Mononuclear cell (primary cell): ENCODE data around the gene ECE1. TPM values are rescaled to one million over a fixed set of nuclear protein-coding genes. Genes with fewer than 3 reads are reported as not detected.

Source experiments
- H3K27me3 ChIP-seq: 2 replicates; pipeline ENCODE4 v1.6.0; 2011; ENCODE audit warnings: low read length, control low read depth; ENCODE audit not compliant: insufficient read depth
- H3K4me1 ChIP-seq: 2 replicates; pipeline ENCODE4 v1.5.1; 2011; ENCODE audit warnings: mild to moderate bottlenecking, low read length, control low read depth; ENCODE audit not compliant: insufficient read depth
- H3K4me3 ChIP-seq: 2 replicates; pipeline ENCODE4 v1.5.1; 2011; ENCODE audit warnings: mild to moderate bottlenecking, low read length, moderate library complexity
- H3K9me3 ChIP-seq: 2 replicates; pipeline ENCODE4 v1.5.1; 2011; ENCODE audit warnings: low read depth, mild to moderate bottlenecking, control low read depth, low read length
- total RNA-seq: library from RNA; depleted of rRNA; stranded (reverse); fragments of >200 nt; gene quantifications from one replicate; pipeline ENCODE4 v1.2.3, GENCODE V29; 2012

The ECE1 gene
- total RNA-seq, 1 donor = 72.4 TPM

DNA sequence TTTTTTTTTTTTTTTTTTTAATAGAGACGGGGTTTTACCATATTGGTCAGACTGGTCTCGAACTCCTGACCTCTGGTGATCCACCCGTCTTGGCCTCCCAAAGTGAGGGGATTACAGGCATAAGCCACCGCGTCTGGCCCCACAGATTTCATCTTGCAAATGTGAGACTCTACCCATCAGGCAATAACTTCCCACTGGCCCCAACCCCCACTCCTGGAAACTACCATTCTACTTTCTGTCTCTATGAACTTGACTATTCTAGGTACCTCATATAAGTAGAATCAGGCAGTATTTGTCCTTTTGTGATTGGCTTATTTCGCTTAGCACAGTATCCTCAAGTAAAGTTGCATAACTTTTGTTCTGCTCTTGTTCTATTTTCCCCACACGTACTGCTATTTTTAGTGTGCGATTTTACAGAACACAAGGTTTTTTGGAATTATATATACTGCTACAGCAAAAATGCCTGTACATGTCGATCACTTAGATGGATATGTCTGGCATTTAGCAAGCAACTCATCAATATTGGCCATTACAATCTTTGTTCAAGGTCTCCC is 40.2 kb downstream of the ECE1 start:
- Histone ChIP-seq H3K4me1 (peaks cover 5% of the 10 kb centered on the region), H3K27me3 (no peaks in the 10 kb centered on the region), H3K4me3 (no peak overlapping the region), H3K9me3 (no peaks in the 10 kb centered on the region)

DNA sequence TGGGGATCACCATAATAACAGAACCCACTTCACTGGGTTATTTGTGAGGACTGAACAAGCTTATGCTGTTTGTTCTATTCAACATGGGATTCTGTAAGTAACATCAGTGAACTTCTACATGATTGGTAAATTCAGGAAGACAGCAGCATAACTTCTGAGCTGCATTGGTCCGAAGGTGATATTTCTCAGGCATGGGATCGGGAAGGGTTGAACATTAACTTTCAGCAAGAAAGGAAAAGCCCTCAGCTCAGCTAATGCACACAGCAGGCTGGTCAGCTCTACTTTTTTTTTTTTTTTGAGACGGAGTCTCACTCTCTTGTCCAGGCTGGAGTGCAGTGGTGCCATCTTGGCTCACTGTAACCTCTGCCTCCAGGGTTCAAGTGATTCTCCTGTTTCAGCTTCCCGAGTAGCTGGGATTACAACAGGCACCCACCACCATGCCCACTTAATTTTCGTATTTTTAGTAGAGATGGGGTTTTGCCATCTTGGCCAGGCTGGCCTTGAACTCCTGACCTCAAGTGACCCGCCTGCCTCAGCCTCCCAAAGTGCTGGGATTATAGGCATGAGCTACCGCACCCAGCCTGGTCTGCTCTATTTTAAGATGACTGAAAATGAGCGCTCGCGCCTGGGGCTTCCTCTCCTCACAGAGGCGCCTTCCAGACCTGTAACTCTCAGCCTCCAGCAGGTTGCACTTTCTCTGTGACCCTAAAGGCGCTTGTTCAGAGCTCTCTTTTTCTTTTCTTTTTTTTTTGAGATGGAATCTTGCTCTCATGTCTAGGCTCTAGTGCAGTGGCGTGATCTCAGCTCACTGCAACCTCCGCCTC is 42.2 kb downstream of the ECE1 start:
- H3K4me1 ChIP-seq = no peaks in the 10 kb centered on the region
- H3K4me3 ChIP-seq = no peak overlapping the region
- H3K27me3 ChIP-seq = no peaks in the 10 kb centered on the region
- no peaks in the 10 kb centered on the region for H3K9me3 ChIP-seq

DNA sequence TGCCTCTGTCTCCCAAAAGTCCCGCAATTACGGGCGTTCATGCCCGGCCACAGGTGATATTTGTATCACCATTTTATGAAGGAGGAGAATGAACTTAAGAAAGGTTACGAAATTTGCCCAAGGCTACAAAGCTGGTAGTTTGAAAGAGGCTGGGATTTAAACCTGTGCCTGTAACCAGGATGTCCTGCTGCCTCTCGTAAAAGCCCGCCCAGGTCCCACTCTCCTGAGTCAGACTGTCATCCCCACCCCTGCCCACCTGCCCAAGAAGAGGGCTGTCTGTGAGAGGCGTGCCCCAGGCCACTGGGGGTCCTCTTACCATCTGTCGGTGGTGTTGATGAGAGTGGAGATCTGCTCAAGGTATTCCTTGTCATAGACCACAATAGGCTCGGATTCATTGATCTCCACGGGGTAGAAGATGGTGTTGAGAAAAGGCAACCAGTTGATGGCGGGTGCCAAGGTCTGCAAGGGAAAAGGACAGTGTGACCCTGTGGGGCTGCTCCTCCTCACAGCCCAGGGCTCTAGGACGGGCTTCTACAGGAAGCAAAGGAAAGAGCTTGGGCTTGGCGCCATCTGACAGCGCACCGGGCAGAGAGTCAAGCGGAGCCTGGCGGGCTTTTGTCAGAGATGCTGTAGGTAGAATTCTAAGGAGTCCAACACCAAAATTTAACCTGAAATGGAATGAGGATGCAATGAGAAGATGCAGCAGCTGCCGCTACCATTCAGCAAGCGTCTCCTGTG is 43.2 kb downstream of the ECE1 start:
- Histone ChIP-seq H3K9me3 (no peaks in the 10 kb centered on the region), H3K27me3 (no peaks in the 10 kb centered on the region), H3K4me3 (no peak overlapping the region), H3K4me1 (no peaks in the 10 kb centered on the region)

DNA sequence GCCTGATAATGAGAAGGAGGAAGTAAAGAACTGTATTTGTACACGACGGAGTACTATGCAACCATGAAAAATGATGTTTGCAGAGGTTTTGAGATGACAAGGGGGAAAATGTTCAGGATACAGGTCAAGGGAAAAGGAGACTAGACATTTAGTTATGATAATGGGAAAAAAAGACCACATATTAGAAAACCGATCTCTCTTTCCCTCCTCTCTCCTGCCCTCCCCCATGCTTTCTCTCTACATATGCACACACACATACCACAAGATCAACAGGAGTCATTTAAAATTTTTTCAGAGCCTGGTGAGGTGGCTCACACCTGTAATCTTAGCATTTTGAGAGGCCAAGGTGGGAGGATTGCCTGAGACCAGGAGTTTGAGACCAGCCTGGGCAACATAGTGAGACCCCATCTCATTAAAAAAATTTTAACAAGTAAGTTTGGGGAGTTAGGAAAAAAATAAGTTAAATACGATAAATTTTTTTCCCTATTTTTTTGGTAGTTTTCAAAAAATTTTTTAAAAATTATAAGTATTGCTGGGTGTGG is 44.5 kb downstream of the ECE1 start:
- Histone ChIP-seq H3K4me1 (no peaks in the 10 kb centered on the region), H3K9me3 (no peaks in the 10 kb centered on the region), H3K27me3 (no peaks in the 10 kb centered on the region), H3K4me3 (no peak overlapping the region)

DNA sequence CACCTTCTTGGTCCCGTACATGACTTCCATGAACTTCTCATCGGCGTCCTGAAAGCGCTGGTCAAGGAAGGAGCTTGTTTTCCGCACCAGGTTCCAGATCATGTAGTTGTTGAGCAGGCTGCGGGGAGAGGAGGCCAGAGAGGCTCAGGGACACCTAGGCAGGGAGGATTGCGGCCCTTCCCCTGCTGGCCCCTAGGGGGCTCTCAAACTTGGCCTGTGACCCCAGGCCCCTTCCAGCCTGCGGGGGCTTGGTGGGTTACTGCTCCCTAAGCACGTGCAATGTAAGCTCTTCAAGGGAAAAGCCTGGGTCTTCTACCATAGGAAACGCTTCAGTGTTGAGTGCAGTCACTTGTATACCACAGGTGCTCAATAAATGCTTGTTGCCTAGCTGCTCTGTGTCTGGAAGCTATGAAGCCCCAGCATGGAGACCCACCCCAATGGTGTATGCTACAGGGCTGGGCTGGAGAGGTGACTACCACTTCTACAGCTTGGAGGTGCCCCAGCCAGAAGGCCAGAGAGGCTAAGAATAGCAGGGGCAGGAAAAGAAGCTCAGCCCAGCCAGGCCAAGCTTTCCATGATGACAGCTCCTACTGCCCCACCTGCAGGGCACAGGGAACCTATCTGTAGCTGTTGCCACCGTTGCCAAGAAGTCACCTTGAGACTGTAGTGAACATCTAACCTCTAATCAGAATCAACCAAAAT is 45.1 kb downstream of the ECE1 start:
- H3K4me1 ChIP-seq = no peaks in the 10 kb centered on the region
- H3K4me3 ChIP-seq = no peak overlapping the region
- H3K9me3 ChIP-seq = no peaks in the 10 kb centered on the region
- no peaks in the 10 kb centered on the region for H3K27me3 ChIP-seq

DNA sequence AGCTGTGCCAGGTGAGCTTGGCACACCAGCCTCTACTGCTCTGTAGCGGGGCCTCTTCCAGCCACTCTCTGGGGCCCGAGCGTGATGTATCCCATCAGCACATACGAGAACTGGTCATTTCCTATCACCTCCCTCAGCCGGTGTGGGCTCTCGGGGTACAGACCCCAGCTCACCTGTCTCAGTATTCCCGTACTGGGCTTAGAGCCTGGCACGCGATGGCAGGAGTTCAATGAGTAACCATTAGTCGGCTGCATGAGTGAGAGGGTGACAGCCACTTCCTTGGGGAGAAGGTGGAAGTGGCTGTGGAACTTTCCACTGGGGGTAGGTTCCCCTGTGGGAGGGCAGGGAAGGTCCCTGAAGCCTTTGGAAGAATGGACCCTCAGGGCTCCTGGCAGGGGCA is 46.1 kb downstream of the ECE1 start:
- no peak overlapping the region for H3K4me3 ChIP-seq
- no peaks in the 10 kb centered on the region for H3K4me1 ChIP-seq
- no peaks in the 10 kb centered on the region for H3K27me3 ChIP-seq
- no peaks in the 10 kb centered on the region for H3K9me3 ChIP-seq

DNA sequence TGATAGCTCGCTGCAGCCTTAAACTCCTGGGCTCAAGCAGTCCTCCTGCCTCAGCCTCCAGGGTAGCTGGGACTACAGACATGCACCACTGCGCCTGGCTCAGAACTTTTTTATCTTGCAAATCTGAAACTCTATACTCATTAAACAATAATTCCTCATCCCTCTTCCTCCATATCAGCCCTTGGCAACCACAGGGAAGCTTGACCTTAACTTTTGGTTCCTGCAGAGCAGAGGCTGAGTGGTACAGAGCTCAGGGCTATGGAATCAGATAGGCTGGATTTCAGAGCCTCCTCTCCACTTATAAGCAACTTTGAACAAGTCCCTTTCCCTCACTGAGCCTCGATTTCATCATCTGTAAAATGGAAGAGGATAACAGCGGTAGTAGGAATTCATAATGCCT is 47.4 kb downstream of the ECE1 start:
- Histone ChIP-seq H3K4me3 (no peak overlapping the region), H3K27me3 (no peaks in the 10 kb centered on the region), H3K9me3 (no peaks in the 10 kb centered on the region), H3K4me1 (no peaks in the 10 kb centered on the region)

DNA sequence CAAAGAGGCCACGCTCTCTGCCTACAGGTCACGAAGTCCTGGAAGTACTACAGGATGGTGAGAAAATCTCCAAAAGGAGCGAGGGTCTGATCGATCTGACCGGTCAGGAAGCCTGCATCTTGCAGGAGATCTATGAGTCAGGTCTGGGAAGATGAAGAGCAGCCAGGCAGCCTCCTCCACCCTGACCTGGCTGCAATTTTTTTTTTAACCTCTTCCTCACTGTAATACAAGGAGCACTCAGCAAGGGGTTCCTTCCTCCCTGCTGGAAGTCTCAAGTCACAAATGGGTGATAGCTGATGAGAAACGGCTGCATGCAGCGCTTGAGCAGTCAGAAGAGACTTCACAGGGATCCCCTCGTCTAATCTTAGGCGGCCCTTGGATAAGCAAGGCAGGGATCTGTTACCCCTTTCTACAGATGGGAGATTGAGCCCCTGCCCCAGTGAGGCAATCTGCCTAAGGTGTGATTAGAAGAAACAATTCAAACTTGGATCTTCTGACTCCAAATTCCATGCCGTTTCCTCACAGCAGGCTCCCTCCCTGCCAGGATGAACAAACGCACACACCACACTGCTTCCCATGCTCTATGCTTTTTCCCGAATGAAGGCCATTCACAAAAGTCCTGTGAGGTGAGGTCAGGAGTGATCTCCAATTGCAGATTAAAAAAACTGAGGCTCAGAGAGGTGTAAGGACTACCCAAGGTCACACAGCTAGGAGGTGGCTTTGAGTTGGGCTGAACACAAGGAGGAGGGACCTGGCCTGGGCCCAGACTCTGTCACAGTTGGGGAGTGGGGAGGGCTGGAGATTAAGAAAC is 48.3 kb downstream of the ECE1 start:
- Histone ChIP-seq H3K4me3 (no peak overlapping the region), H3K27me3 (no peaks in the 10 kb centered on the region), H3K4me1 (no peaks in the 10 kb centered on the region), H3K9me3 (no peaks in the 10 kb centered on the region)

DNA sequence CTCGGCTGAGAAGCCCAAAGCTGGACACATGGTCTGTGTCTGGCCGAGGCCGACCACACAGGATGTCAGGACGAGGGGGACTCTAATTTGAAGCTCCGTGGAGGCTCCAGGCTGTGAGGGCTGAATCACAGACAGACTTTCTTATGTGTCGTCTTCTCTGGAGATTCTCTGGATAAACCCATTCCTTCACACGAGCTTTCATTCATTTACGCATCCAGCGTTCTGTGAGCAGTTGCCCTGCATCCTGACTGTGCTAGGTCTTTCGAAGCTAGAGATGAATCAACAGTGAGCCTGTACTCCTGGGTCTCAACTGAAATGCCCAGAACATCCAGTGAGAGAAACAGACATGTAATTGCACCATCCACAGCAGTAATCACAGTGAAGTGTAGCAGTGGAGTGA is 49.6 kb downstream of the ECE1 start:
- H3K27me3 ChIP-seq = no peaks in the 10 kb centered on the region
- H3K9me3 ChIP-seq = no peaks in the 10 kb centered on the region
- H3K4me1 ChIP-seq = no peaks in the 10 kb centered on the region
- no peak overlapping the region for H3K4me3 ChIP-seq

DNA sequence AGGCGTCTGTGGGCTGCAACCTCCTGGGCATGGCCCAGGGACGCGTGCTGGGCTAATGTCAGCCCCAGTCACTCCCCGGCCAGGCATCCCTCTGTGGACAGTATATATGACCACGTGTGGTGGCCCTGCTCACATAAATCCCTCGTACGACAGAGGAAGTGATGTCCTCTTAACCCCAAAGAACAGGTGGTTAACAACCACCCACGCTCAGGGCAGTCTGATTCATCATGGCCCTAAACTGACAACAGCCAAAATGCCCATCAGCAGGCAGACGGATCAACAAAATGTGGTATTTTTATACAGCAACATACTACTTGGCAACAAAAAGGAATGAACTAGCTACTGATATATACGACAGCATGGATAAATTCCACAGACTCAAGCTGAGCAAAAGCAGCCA is 51.0 kb downstream of the ECE1 start:
- Histone ChIP-seq H3K4me3 (no peak overlapping the region), H3K27me3 (no peaks in the 10 kb centered on the region), H3K4me1 (no peaks in the 10 kb centered on the region), H3K9me3 (no peaks in the 10 kb centered on the region)

DNA sequence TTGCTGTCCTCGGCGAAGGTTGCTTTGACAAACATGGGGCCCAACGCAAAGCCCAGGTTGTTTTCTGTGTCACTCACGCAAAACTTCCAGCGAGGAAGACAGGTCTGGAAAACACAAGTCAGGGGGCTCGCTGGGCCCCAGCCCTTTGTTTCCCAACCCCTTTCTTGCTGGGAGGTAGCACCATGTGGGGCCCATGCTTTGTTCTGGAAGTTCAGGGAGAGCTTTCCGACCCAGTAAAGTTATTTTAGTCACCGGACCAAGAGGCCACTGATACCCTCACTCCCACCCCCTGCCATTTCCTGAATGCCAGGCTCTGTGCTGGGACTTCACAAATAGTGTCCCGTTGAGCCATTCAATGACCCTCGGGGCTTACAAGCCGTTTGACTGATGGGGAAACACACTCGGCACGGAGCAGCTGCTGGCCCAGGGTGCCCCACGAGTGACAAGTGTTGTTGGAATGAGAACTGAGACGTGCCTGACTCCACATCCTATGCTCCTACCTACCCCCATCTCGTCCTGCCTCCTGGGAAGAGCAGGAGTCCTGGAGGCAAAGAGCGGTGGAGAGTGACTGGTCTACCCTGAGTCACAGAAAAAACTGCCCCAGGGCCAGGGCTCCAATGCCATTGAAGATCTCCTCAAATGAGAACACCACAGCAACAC is 52.0 kb downstream of the ECE1 start:
- H3K4me1 ChIP-seq = no peaks in the 10 kb centered on the region
- H3K4me3 ChIP-seq = no peak overlapping the region
- H3K27me3 ChIP-seq = no peaks in the 10 kb centered on the region
- H3K9me3 ChIP-seq = no peaks in the 10 kb centered on the region

DNA sequence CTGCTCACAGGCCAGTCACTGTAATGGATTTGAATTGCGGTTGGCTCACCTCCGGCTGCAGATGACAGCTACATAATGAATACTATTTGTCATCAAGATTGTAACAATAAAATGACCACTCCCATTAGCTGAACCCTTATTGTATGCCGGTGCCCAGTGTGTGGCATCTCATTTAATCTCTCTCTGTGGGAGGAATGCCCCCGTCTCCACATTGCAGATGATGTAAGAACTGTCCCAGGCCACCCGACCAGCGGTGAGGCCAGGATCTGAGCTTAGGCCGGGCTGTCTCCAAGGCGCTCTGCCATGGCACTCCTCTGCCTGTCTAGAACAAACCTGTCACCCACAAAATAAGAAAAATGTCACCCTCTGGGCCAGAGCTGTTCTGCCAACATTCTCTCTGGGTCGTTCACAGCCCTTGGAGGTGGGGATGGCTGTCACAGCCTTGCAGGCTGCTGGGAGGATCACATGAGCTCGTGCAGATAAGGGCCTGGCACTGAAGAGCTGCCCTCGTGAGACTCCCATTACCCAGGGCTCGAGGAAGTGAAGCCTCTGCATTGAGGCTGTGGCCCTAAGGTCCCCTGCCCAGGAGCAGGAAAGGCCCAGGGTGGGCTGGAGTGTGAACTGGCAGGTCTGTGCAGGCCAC is 52.7 kb downstream of the ECE1 start:
- Histone ChIP-seq H3K4me3 (no peak overlapping the region), H3K4me1 (no peaks in the 10 kb centered on the region), H3K27me3 (no peaks in the 10 kb centered on the region), H3K9me3 (no peaks in the 10 kb centered on the region)

DNA sequence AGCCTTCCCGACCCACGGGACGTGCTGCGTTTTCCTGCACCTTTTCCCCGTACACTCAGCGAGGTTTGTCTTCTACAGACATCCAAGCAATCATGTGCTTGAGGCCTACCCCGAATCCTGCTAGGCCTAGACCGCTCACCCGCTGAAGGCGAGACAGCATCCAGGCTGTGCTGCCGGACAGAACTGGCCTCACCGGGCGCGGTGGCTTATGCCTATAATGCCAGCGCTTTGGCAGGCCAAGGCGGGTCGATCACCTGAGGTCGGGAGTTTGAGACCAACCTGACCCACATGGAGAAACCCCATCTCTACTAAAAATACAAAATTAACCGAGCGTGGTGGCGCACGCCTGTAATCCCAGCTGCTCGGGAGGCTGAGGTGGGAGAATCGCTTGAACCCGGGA is 54.1 kb downstream of the ECE1 start:
- no peaks in the 10 kb centered on the region for H3K9me3 ChIP-seq
- H3K4me1 ChIP-seq = no peaks in the 10 kb centered on the region
- no peaks in the 10 kb centered on the region for H3K27me3 ChIP-seq
- no peak overlapping the region for H3K4me3 ChIP-seq
